ENCODE measurements around the gene USH1C. TPM values are rescaled to one million over a fixed set of nuclear protein-coding genes. Genes with fewer than 3 reads are reported as not detected.

The USH1C gene
- total RNA-seq, 1 donor from 2014 or later, result 1.4 TPM

DNA sequence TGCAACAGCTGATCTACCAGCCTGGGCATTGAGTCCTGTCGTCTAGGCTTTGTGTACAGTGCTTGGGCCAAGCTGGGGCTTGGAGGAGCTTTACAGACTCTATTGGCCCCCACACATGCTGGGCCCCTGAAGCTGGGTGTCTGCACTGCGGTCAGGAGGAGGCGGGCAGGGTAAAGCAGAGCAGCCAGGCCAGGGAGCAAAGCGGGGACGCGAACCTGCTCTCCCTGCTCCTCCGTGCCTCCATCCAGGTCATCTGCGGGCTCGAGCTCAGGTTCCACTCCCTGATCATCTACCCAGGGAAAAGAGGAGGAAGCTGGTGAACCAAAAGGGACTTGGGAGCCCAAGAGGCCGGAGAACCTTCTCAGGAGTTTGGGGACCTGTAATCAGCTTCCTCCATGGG, 27.0 kb downstream of the USH1C start:
- TF ChIP-seq, protein P1, sequence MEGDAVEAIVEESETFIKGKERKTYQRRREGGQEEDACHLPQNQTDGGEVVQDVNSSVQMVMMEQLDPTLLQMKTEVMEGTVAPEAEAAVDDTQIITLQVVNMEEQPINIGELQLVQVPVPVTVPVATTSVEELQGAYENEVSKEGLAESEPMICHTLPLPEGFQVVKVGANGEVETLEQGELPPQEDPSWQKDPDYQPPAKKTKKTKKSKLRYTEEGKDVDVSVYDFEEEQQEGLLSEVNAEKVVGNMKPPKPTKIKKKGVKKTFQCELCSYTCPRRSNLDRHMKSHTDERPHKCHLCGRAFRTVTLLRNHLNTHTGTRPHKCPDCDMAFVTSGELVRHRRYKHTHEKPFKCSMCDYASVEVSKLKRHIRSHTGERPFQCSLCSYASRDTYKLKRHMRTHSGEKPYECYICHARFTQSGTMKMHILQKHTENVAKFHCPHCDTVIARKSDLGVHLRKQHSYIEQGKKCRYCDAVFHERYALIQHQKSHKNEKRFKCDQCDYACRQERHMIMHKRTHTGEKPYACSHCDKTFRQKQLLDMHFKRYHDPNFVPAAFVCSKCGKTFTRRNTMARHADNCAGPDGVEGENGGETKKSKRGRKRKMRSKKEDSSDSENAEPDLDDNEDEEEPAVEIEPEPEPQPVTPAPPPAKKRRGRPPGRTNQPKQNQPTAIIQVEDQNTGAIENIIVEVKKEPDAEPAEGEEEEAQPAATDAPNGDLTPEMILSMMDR (IDR thresholded peaks at IDR 0.05; ENCODE audit: unreplicated experiment), result no peak
- DNase-seq (ENCODE audit: low spot score), result no peak
- H3K4me1 Mint-ChIP-seq (ENCODE audit: unreplicated experiment), result peaks cover under 1% of the 10 kb centered on the region
- H3K4me3 Mint-ChIP-seq (ENCODE audit: unreplicated experiment), result no peak overlapping the region
- peaks cover 3% of the 10 kb centered on the region for H3K27me3 Mint-ChIP-seq (ENCODE audit: unreplicated experiment)
- H3K36me3 Mint-ChIP-seq (ENCODE audit: low read depth, unreplicated experiment), result no peaks in the 10 kb centered on the region
- no peaks in the 10 kb centered on the region for H3K9me3 Mint-ChIP-seq (ENCODE audit: unreplicated experiment)
- H3K27ac Mint-ChIP-seq (ENCODE audit: unreplicated experiment), result no peak overlapping the region

DNA sequence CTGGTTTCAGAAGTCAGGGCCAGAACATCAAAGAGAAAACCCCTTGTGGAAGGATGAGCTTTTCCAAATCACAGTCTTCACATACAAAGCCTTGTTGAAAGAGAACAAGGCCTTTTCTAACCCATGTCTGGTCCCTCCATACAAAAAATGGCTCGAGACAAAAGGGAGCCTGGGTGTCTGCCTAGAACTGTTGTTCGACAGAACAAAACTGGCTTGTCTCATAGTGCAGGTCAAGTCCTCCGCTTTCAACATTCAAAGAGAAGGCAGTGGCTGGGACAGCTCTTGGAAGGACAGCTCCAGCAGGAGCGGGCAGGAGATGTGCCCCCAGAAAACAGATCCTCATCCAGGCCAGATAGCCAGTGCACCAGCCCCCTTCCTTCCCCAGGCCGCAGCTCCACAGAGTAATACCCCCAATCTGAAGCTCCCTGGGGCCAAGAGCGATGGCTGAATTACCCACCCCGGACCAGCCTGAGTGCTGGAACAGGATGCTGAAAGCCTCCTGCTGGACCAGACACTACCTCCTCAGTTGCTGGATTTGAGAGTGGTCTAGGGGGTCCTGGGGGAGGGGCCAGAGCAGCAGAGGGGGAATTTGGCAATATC, 27.6 kb downstream of the USH1C start:
- TF ChIP-seq, protein P1 (IDR thresholded peaks at IDR 0.05; ENCODE audit: unreplicated experiment), result no peak
- DNase-seq (ENCODE audit: low spot score), result no peak
- Mint-ChIP-seq H3K4me3 (ENCODE audit: unreplicated experiment) (no peak overlapping the region), H3K27me3 (ENCODE audit: unreplicated experiment) (peaks cover 5% of the 10 kb centered on the region), H3K9me3 (ENCODE audit: unreplicated experiment) (no peaks in the 10 kb centered on the region), H3K4me1 (ENCODE audit: unreplicated experiment) (peaks cover 4% of the 10 kb centered on the region), H3K36me3 (ENCODE audit: low read depth, unreplicated experiment) (no peaks in the 10 kb centered on the region), H3K27ac (ENCODE audit: unreplicated experiment) (no peak overlapping the region)

DNA sequence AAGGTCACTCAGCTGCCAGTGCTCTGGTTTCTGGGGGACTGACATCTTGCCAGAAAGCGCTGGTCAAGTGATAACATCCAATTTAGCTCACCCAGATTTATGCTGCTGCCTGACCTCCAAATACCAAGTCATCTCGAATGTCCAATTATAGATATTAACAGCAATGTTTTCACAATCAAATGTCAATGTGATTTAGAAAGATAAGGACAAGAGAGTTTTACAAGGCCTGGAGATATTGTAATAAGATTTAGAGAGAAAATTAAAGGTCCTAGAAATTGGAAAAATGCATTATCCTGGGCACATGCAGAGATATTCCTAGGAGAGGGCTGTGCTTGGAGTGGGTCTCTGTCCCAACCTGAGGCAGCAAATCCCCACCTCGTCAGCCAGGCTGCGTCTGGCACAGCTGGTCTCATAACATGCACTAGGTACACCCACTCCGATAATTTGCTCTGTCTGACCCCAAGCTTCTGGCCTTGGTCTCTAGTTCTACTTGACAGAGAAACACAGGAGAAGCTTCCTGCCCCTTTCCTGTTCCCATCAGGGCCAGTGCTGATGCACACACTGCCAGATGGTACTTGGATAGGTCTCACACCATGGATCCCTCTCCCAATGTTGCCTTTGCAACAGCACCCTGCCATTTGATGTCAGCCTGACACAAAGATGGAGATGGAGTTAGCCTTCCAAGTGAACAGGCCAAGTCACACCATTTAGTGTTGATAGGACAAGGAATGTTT, 28.6 kb downstream of the USH1C start:
- H3K4me3 Mint-ChIP-seq (ENCODE audit: unreplicated experiment), result no peak overlapping the region
- peaks cover 4% of the 10 kb centered on the region for H3K4me1 Mint-ChIP-seq (ENCODE audit: unreplicated experiment)
- TF ChIP-seq, protein P1 (IDR thresholded peaks at IDR 0.05; ENCODE audit: unreplicated experiment), result no peak
- no peaks in the 10 kb centered on the region for H3K9me3 Mint-ChIP-seq (ENCODE audit: unreplicated experiment)
- H3K27ac Mint-ChIP-seq (ENCODE audit: unreplicated experiment), result no peak overlapping the region
- no peak for DNase-seq (ENCODE audit: low spot score)
- H3K36me3 Mint-ChIP-seq (ENCODE audit: low read depth, unreplicated experiment), result no peaks in the 10 kb centered on the region
- H3K27me3 Mint-ChIP-seq (ENCODE audit: unreplicated experiment), result peaks cover 5% of the 10 kb centered on the region

DNA sequence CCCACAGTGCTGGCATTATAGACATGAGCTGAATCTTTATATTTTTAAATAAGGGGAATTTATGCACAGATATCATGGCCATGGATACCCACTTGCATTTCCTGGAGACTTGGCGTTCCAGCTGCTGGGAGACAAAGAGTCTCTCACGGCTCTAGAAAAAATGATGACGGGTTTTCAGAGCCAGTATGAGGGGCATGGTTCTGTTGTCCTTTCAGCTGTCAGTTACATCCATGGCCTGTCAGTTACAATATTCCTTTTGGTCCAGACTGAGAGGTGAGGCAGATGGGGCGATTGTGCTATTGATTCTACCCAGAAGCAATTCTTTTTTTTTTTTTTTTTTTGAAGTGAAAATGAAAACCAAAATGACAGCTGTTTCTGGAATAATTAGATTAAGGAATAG, 29.7 kb downstream of the USH1C start:
- H3K27ac Mint-ChIP-seq (ENCODE audit: unreplicated experiment), result no peak overlapping the region
- no peaks in the 10 kb centered on the region for H3K36me3 Mint-ChIP-seq (ENCODE audit: low read depth, unreplicated experiment)
- no peak overlapping the region for H3K4me3 Mint-ChIP-seq (ENCODE audit: unreplicated experiment)
- DNase-seq (ENCODE audit: low spot score), result no peak
- TF ChIP-seq, protein P1 (IDR thresholded peaks at IDR 0.05; ENCODE audit: unreplicated experiment), result no peak
- H3K4me1 Mint-ChIP-seq (ENCODE audit: unreplicated experiment), result peaks cover 4% of the 10 kb centered on the region
- H3K27me3 Mint-ChIP-seq (ENCODE audit: unreplicated experiment), result peaks cover 5% of the 10 kb centered on the region
- no peaks in the 10 kb centered on the region for H3K9me3 Mint-ChIP-seq (ENCODE audit: unreplicated experiment)

DNA sequence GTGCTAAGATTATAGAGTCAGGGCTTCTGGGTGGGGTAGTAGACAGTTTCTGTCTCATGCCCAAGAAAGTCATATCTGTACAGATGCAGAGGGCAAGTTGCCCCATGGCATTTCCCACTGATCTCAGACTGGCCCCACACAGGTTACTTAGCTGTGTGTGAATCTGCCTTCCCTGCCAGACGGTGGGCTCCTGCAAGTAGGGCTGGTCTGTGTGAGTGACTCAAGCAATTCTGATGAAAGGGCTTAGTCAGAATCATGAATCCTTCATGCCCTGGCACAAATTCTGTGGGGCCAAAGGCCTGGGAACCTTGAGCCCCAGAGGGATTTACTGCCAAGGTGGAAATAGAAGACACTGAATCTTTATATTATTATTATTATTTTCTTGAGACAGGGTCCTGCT, 30.4 kb downstream of the USH1C start:
- TF ChIP-seq, protein P1 (IDR thresholded peaks at IDR 0.05; ENCODE audit: unreplicated experiment), result no peak
- Mint-ChIP-seq H3K9me3 (ENCODE audit: unreplicated experiment) (no peaks in the 10 kb centered on the region), H3K4me1 (ENCODE audit: unreplicated experiment) (peaks cover 7% of the 10 kb centered on the region), H3K27ac (ENCODE audit: unreplicated experiment) (no peak overlapping the region), H3K36me3 (ENCODE audit: low read depth, unreplicated experiment) (no peaks in the 10 kb centered on the region), H3K4me3 (ENCODE audit: unreplicated experiment) (no peak overlapping the region), H3K27me3 (ENCODE audit: unreplicated experiment) (peaks cover 5% of the 10 kb centered on the region)
- no peak for DNase-seq (ENCODE audit: low spot score)
